SW 1271 (cell line): ENCODE measurements around the gene AURKB.
"Not testable (repeated sequence)": the region's sequence is repeated elsewhere in the genome, so short reads cannot be mapped to it uniquely, and the experiment has no call there.

Experiments
- DNase-seq, 2 experiments: peaks; one replicate each; lab custom pipeline; 2025; lab: John Stamatoyannopoulos, UW

Gene AURKB

GRCh38 chr17:8225813-8226535, 15.6 kb upstream of the AURKB start:
- DNase-seq = peak; percentile 57 to 93

GRCh38 chr17:8224891-8225812, 14.8 kb upstream of the AURKB start:
- DNase-seq = no peak

GRCh38 chr17:8223356-8224126, 13.2 kb upstream of the AURKB start:
- peak; percentile 36 to 65 for DNase-seq

GRCh38 chr17:8222630-8223355, 12.4 kb upstream of the AURKB start:
- peak; percentile 91 to 92 for DNase-seq

- DNase-seq = no peak
These were observed 11.9 kb upstream of the AURKB start for GRCh38 chr17:8222380-8222629.

- DNase-seq = peak; percentile 79 to 91
These were observed 11.4 kb upstream of the AURKB start for GRCh38 chr17:8221663-8222379.

- DNase-seq = peak; percentile 85 to 91
These were observed 10.6 kb upstream of the AURKB start for GRCh38 chr17:8220783-8221662.

GRCh38 chr17:8214000-8214399, 3.6 kb upstream of the AURKB start:
- DNase-seq = not testable (repeated sequence)

- DNase-seq = no peak
These were observed 2.2 kb upstream of the AURKB start for GRCh38 chr17:8212312-8213180.

GRCh38 chr17:8210761-8211458, 535 bp upstream of the AURKB start:
- DNase-seq = no peak

GRCh38 chr17:8206536-8206935, 3.8 kb downstream of the AURKB start:
- no peak for DNase-seq

GRCh38 chr17:8204761-8205555, 5.4 kb downstream of the AURKB start:
- DNase-seq = no peak

- DNase-seq = peak in 1 of 2 experiments; percentile 57
These were observed 18.1 kb downstream of the AURKB start for GRCh38 chr17:8192070-8192815.

GRCh38 chr17:8190506-8190905, 19.9 kb downstream of the AURKB start:
- DNase-seq = no peak

GRCh38 chr17:8189711-8190477, 20.5 kb downstream of the AURKB start, which contains the start of gene BORCS6:
Gene BORCS6, minus strand, starts transcription at chr17:8190180. Its CDS starts 40 bp downstream, at chr17:8190140.
- DNase-seq = peak; percentile 92 to 99
